B cell (primary cell): Measurements from ENCODE around the gene PGP. TPM values are rescaled to one million over a fixed set of nuclear protein-coding genes. Genes with fewer than 3 reads are reported as not detected.

Experiments used
- ATAC-seq: fragments of 200-7000 bp; cut with Tn5 transposase; one replicate; pipeline ENCODE4 v1.10.0; 2021; ENCODE audit warnings: low read depth, mild to moderate bottlenecking, moderate number of reproducible peaks, moderate library complexity
- CTCF ChIA-PET: fragments of 350-600 bp; sonication (Branson Sonifier 250); formaldehyde crosslinking; loops from one replicate; lab custom pipeline; 2021; ENCODE audit warnings: antibody characterized with exemption, inconsistent platforms; lab: Charles Lee
- POLR2A ChIA-PET: fragments of 350-600 bp; sonication (Branson Sonifier 250); formaldehyde crosslinking; loops from one replicate; lab custom pipeline; 2021; ENCODE audit warnings: antibody characterized with exemption; lab: Charles Lee
- DNase-seq: peaks from one replicate; pipeline ENCODE4 v3.0.0; 2013
- H2AFZ ChIP-seq: 2 replicates; pipeline ENCODE4 v1.6.1; 2012; ENCODE audit warnings: mild to moderate bottlenecking, low read depth, low read length; ENCODE audit not compliant: insufficient read depth, poor library complexity, severe bottlenecking
- H3K27ac ChIP-seq, 2 donors: 1 replicate in 1 of 2; 2 replicates in 1 of 2; pipeline ENCODE4 v1.5.1; 2012 to 2013; ENCODE audit warnings: low read length in 2 of 2, mild to moderate bottlenecking in 2 of 2, moderate library complexity in 1 of 2
- H3K27me3 ChIP-seq, 4 experiments: fragments of 200-600 bp in 1 of 4; sonication (generic) in 1 of 4; replicated peaks in 1 of 4; 1 replicate in 2 of 4; 2 replicates in 2 of 4; pipeline versions ENCODE4 v1.6.1 to v1.7.0; 2013 to 2016; ENCODE audit warnings: low read length in 3 of 4, mild to moderate bottlenecking in 2 of 4, mixed read lengths in 1 of 4, moderate library complexity in 1 of 4; ENCODE audit not compliant: insufficient read depth in 4 of 4, control insufficient read depth in 3 of 4; ENCODE audit errors: control extremely low read depth in 1 of 4
- H3K36me3 ChIP-seq, 2 experiments: replicated peaks in 1 of 2; 1 replicate in 1 of 2; 2 replicates in 1 of 2; pipeline versions ENCODE4 v1.6.1 to v1.7.1; 2013; ENCODE audit warnings: low read length in 1 of 2; ENCODE audit not compliant: insufficient read depth in 2 of 2, control insufficient read depth in 1 of 2; ENCODE audit errors: control extremely low read depth in 1 of 2, extremely low read depth in 1 of 2
- H3K4me1 ChIP-seq, 2 donors: fragments of 200-600 bp in 1 of 2; sonication (generic) in 1 of 2; 1 replicate in 1 of 2; 2 replicates in 1 of 2; pipeline versions ENCODE4 v1.5.1 to v1.6.1; 2013 to 2017; ENCODE audit warnings: low read length in 2 of 2; ENCODE audit not compliant: control insufficient read depth in 2 of 2, insufficient read depth in 2 of 2
- H3K4me2 ChIP-seq: replicated peaks from 2 replicates; pipeline ENCODE3; 2012; ENCODE audit warnings: mild to moderate bottlenecking, low read depth, low read length; ENCODE audit not compliant: poor library complexity, severe bottlenecking
- H3K4me3 ChIP-seq, 5 experiments: fragments of 200-600 bp in 1 of 5; sonication (generic) in 1 of 5; 1 replicate in 3 of 5; 2 replicates in 2 of 5; pipeline versions ENCODE4 v1.5.1 to v1.7.0; 2011 to 2016; ENCODE audit warnings: low read length in 4 of 5, mild to moderate bottlenecking in 4 of 5, low read depth in 2 of 5, control low read depth in 1 of 5, moderate library complexity in 1 of 5; ENCODE audit not compliant: insufficient read depth in 1 of 5; ENCODE audit errors: control extremely low read depth in 1 of 5, extremely low read depth in 1 of 5
- H3K79me2 ChIP-seq: fragments of 200-600 bp; sonication (generic); one replicate; pipeline ENCODE4 v1.6.0; 2016; ENCODE audit warnings: low read length; ENCODE audit not compliant: control insufficient read depth, insufficient read depth
- H3K9ac ChIP-seq: fragments of 200-600 bp; sonication (generic); 2 replicates; pipeline ENCODE4 v1.6.1; 2017; ENCODE audit warnings: mild to moderate bottlenecking, low read length, moderate library complexity
- H3K9me3 ChIP-seq, 3 donors: one replicate each; pipeline versions ENCODE4 v1.6.1 to v1.7.1; 2013; ENCODE audit warnings: low read length in 2 of 3; ENCODE audit not compliant: control insufficient read depth in 2 of 3, insufficient read depth in 1 of 3; ENCODE audit errors: control extremely low read depth in 1 of 3
- H4K20me1 ChIP-seq: 2 replicates; pipeline ENCODE4 v1.6.0; 2012; ENCODE audit warnings: mild to moderate bottlenecking, low read length; ENCODE audit not compliant: insufficient read depth, control insufficient read depth, poor library complexity, severe bottlenecking
- H3K27ac Mint-ChIP-seq: one replicate; pipeline ENCODE4 v1.8.0; 2021; ENCODE audit warnings: mixed read lengths
- H3K27me3 Mint-ChIP-seq: one replicate; pipeline ENCODE4 v1.8.0; 2021; ENCODE audit warnings: mixed read lengths
- H3K4me1 Mint-ChIP-seq: one replicate; pipeline ENCODE4 v1.8.0; 2021; ENCODE audit warnings: mixed read lengths
- H3K4me3 Mint-ChIP-seq: one replicate; pipeline ENCODE4 v1.8.0; 2021; ENCODE audit warnings: mixed read lengths
- H3K9me3 Mint-ChIP-seq: one replicate; pipeline ENCODE4 v1.8.0; 2022; ENCODE audit warnings: mixed read lengths; ENCODE audit not compliant: insufficient read depth
- CTCF ChIP-seq: fragments of 200-600 bp; IDR thresholded peaks from one replicate; pipeline ENCODE4 v1.8.0; 2022; ENCODE audit warnings: antibody characterized with exemption, mild to moderate bottlenecking
- EZH2 ChIP-seq: IDR thresholded peaks from 2 replicates; pipeline ENCODE4 v1.6.1; 2012; ENCODE audit warnings: borderline replicate concordance, low read depth, mild to moderate bottlenecking, moderate library complexity, low read length; ENCODE audit not compliant: insufficient read depth, poor library complexity, severe bottlenecking
- whole genome bisulfite sequencing: methylation state at CpG from one replicate; pipeline ENCODE4 v1.1.5; 2013; ENCODE audit warnings: missing lambda C conversion rate; ENCODE audit not compliant: insufficient coverage; 5-methylcytosine and 5-hydroxymethylcytosine counted together
- intact Hi-C: fragments of 100-400 bp; cut with micrococcal nuclease; formaldehyde crosslinking; loops from one replicate; pipeline ENCODE4 v1.10.0; 2022
- polyA plus RNA-seq: library from polyadenylated mRNA; depleted of rRNA; stranded (reverse); fragments of >200 nt; gene quantifications from 2 replicates; pipeline ENCODE4 v1.2.3, GENCODE V29; 2012
- total RNA-seq, 2 donors: library from RNA; stranded (reverse); fragments of 120-200 nt in 1 of 2; gene quantifications; 1 replicate in 1 of 2; 2 replicates in 1 of 2; pipeline versions ENCODE4 v1.2.3 to v1.2.4, GENCODE V29; 2013 to 2022

Gene PGP
- total and polyA plus RNA-seq, 2 donors (not counting 1 experiment from before 2014, with no cell fraction given) = 15.4 to 16.5 TPM

- no peak overlapping the region for H3K4me3 Mint-ChIP-seq
- ChIA-PET POLR2A (no interaction called here), CTCF (no interaction called here)
- H3K9me3 Mint-ChIP-seq = no peaks in the 10 kb centered on the region
- Histone ChIP-seq H3K9me3 (no peaks in the 10 kb centered on the region), H4K20me1 (peaks cover 14% of the 10 kb centered on the region), H2AFZ (no peak overlapping the region), H3K27me3 (no peaks in the 10 kb centered on the region), H3K79me2 (peaks cover 12% of the 10 kb centered on the region), H3K4me1 (no peaks in the 10 kb centered on the region), H3K4me3 (no peak overlapping the region), H3K9ac (no peak overlapping the region), H3K27ac (no peak overlapping the region), H3K36me3 (peaks cover 0 to 46% of the 10 kb centered on the region in 2 experiments), H3K4me2 (no peak overlapping the region)
- ATAC-seq (no peak), DNase-seq (no peak)
- peaks cover 1% of the 10 kb centered on the region for H3K4me1 Mint-ChIP-seq
- TF ChIP-seq EZH2 (no peak), CTCF (no peak)
- no peak overlapping the region for H3K27ac Mint-ChIP-seq
- 93% methylated on average over 7 of the region's 11 CpGs for WGBS
- H3K27me3 Mint-ChIP-seq = no peaks in the 10 kb centered on the region
- intact Hi-C loops = no loop called here
Observed at GRCh38 chr16:2243781-2244180, 29.1 kb upstream of the PGP start.

- Histone ChIP-seq H3K27ac (no peak overlapping the region), H3K9ac (no peak overlapping the region), H3K4me2 (no peak overlapping the region), H4K20me1 (peaks cover 14% of the 10 kb centered on the region), H3K9me3 (no peaks in the 10 kb centered on the region), H3K4me1 (no peaks in the 10 kb centered on the region), H2AFZ (no peak overlapping the region), H3K4me3 (no peak overlapping the region), H3K36me3 (peaks cover 0 to 46% of the 10 kb centered on the region in 2 experiments), H3K79me2 (peaks cover 6% of the 10 kb centered on the region), H3K27me3 (peaks cover 0 to 1% (median under 1%) of the 10 kb centered on the region in 4 experiments)
- TF ChIP-seq EZH2 (no peak), CTCF (no peak)
- Mint-ChIP-seq H3K27ac (no peak overlapping the region), H3K4me1 (peaks cover 1% of the 10 kb centered on the region), H3K4me3 (no peak overlapping the region), H3K27me3 (no peaks in the 10 kb centered on the region), H3K9me3 (no peaks in the 10 kb centered on the region)
- CTCF ChIA-PET = no interaction called here
- no peak for DNase-seq
- intact Hi-C loops = no loop called here
- no peak for ATAC-seq
- POLR2A ChIA-PET = no interaction called here
- over 99% methylated on average over 19 of the region's 19 CpGs for WGBS
Observed at GRCh38 chr16:2243031-2243528, 28.4 kb upstream of the PGP start.
